Measurements from ENCODE around the gene OTULIN. TPM values are rescaled to one million over a fixed set of nuclear protein-coding genes. Genes with fewer than 3 reads are reported as not detected.
A peak's percentile ranks its signal among the peaks of the same experiment; 100 is the strongest.

The OTULIN gene
- total and polyA plus RNA-seq, 7 donors = 6.6 to 37.9 (median 13.2) TPM

- Histone ChIP-seq H3K9me3 (no peaks in the 10 kb centered on the region), H3K27me3 (no peaks in the 10 kb centered on the region), H3K4me3 (no peak overlapping the region), H3K4me1 (peaks cover 0 to 18% (median 7%) of the 10 kb centered on the region in 4 donors), H3K27ac (no peak overlapping the region), H3K36me3 (peaks cover 0 to 8% (median 2%) of the 10 kb centered on the region in 4 donors)
- 4 to 8% methylated on average over 7 of the region's 7 CpGs for WGBS, 2 donors
- DNase-seq = peak; percentile 86
- intact Hi-C loops (cut with DNase I) = loop anchor here (1.0 to 2.0 kb wide), 2 partner anchors 276 to 287 kb away; no protein-coding TSS in a partner anchor
- TF ChIP-seq EP300 (IDR thresholded peaks at IDR 0.05) = no peak
- TF ChIP-seq, protein P1, sequence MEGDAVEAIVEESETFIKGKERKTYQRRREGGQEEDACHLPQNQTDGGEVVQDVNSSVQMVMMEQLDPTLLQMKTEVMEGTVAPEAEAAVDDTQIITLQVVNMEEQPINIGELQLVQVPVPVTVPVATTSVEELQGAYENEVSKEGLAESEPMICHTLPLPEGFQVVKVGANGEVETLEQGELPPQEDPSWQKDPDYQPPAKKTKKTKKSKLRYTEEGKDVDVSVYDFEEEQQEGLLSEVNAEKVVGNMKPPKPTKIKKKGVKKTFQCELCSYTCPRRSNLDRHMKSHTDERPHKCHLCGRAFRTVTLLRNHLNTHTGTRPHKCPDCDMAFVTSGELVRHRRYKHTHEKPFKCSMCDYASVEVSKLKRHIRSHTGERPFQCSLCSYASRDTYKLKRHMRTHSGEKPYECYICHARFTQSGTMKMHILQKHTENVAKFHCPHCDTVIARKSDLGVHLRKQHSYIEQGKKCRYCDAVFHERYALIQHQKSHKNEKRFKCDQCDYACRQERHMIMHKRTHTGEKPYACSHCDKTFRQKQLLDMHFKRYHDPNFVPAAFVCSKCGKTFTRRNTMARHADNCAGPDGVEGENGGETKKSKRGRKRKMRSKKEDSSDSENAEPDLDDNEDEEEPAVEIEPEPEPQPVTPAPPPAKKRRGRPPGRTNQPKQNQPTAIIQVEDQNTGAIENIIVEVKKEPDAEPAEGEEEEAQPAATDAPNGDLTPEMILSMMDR (IDR thresholded peaks at IDR 0.05) = peak; percentile 62 to 94 (median 88)
These were observed 62.9 kb downstream of the OTULIN start for GRCh38 chr5:14727428-14727865.

- 82 to 85% methylated on average over 7 of the region's 7 CpGs for WGBS, 2 donors
- no peak overlapping the region for H3K27ac ChIP-seq
- DNase-seq = no peak
- peaks cover 0 to 18% (median 7%) of the 10 kb centered on the region in 4 donors for H3K4me1 ChIP-seq
- peaks cover 0 to 8% (median 2%) of the 10 kb centered on the region in 4 donors for H3K36me3 ChIP-seq
- intact Hi-C loops (cut with DNase I) = loop anchor here (1.0 to 2.0 kb wide), 2 partner anchors 275 to 287 kb away; no protein-coding TSS in a partner anchor
- TF ChIP-seq, protein P1 (IDR thresholded peaks at IDR 0.05) = no peak
- no peaks in the 10 kb centered on the region for H3K27me3 ChIP-seq
- H3K4me3 ChIP-seq = no peak overlapping the region
- no peaks in the 10 kb centered on the region for H3K9me3 ChIP-seq
These were observed 63.5 kb downstream of the OTULIN start for GRCh38 chr5:14727928-14728458.

DNA sequence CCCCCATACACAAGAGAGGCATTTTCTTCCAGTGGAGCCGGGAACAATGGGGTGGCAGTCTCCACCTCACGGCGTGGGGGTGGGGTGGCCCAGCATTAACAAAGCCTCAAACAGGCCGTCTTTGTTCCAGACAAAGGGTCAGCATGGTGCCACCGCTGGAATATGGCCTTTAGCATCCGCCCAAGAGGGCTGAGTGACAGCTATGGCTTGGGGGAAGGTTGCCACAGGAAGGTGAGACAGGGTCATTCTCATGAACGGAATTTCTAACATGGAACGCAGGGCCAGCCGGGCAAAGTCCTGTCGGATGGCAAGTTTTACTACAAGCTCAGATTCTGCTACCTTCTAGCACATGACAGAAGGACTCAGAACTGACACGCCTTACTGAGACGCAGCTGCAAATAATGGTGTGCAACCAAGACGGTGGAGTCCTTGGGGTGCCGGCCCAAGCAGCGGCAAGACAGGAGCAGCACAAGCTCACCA is 64.0 kb downstream of the OTULIN start:
- H3K9me3 ChIP-seq = no peaks in the 10 kb centered on the region
- intact Hi-C loops (cut with DNase I) = no loop called here
- no peak overlapping the region for H3K4me3 ChIP-seq
- no peaks in the 10 kb centered on the region for H3K27me3 ChIP-seq
- 26 to 74% methylated on average over 15 of the region's 15 CpGs for WGBS, 2 donors
- H3K36me3 ChIP-seq = peaks cover 0 to 10% (median 2%) of the 10 kb centered on the region in 4 donors
- H3K27ac ChIP-seq = no peak overlapping the region
- DNase-seq = no peak
- peaks cover 0 to 18% (median 7%) of the 10 kb centered on the region in 4 donors for H3K4me1 ChIP-seq
- no peak for TF ChIP-seq EP300 (IDR thresholded peaks at IDR 0.05)
- TF ChIP-seq, protein P1 (IDR thresholded peaks at IDR 0.05) = no peak
- TF ChIP-seq POLR2A (IDR thresholded peaks at IDR 0.05) = no peak
- no peak for TF ChIP-seq POLR2AphosphoS5 (IDR thresholded peaks at IDR 0.05)

DNA sequence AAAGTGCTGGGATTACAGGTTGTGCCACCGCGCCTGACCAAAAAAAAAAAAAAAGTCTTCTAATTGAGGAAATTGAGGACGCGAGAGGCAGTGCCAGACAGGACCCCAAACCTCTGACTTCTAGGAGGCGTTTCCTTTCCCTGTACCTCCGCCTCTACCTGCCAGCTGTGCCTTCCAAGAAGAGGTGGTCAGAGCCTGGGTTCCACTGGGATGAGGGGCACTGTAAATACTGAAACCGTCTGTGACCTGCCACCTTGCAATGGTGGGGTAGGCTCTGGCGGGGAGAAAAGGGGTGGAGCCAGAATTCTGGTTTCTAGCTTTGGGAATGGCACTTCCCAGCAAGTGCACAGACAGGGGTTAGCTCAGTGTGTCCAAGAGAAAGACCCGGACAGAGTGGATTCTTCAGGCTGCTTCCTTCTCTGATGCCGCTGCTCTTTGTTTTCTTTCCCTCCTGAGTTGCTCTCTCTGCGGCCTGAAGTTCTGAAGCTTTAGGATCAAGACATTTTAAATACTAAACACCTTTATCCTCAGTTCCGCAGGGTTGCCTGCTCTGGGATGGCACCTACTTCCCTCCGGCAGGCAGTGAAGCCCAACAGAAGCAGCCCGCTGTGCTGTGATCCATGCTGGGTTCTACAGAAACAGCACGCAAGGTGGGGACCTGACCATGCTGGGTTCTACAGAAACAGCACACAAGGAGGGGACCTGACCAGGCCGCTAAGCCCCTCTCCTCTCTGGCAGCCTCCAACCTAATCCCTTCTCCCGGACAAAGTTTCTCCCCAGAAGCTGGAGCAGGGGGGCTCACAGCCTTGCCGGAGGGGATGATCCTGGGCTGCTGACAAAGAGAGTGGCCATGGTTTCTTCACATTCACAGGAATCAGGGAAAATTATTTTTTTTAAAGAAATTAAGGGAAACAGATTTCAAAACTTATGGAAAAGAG is 65.2 kb downstream of the OTULIN start:
- Histone ChIP-seq H3K36me3 (peaks cover 0 to 13% (median 2%) of the 10 kb centered on the region in 4 donors), H3K4me3 (no peak overlapping the region), H3K27me3 (no peaks in the 10 kb centered on the region), H3K27ac (no peak overlapping the region), H3K9me3 (no peaks in the 10 kb centered on the region), H3K4me1 (peaks cover 0 to 18% (median 7%) of the 10 kb centered on the region in 4 donors)
- 95% methylated on average over 18 of the region's 18 CpGs for WGBS, 2 donors
- TF ChIP-seq, protein P1 (IDR thresholded peaks at IDR 0.05) = no peak
- TF ChIP-seq EP300 (IDR thresholded peaks at IDR 0.05) = no peak
- TF ChIP-seq POLR2AphosphoS5 (IDR thresholded peaks at IDR 0.05) = no peak
- no peak for TF ChIP-seq POLR2A (IDR thresholded peaks at IDR 0.05)
- intact Hi-C loops (cut with DNase I) = loop anchor here (2.0 kb wide), 1 partner anchor 141 kb away; the partner anchor contains the start of gene ANKH
- DNase-seq = no peak

Measured in sigmoid colon (tissue), 7 donors.